PC-3 (cell line): Measurements from ENCODE around the gene CHURC1.

ENCODE experiments used
- EZH2 ChIP-seq: fragments of 300-600 bp; sonication (generic); IDR thresholded peaks from one replicate; pipeline ENCODE4 v1.6.1; 2017; ENCODE audit warnings: antibody characterized with exemption, mild to moderate bottlenecking, low read length; ENCODE audit not compliant: unreplicated experiment
- TF ChIP-seq, protein P1 (sequence below): fragments of 300-600 bp; sonication (generic); conservative IDR thresholded peaks from 2 replicates; pipeline ENCODE4 v1.5.1; 2017; ENCODE audit warnings: antibody characterized with exemption, low read depth, mild to moderate bottlenecking, low read length

DNA sequence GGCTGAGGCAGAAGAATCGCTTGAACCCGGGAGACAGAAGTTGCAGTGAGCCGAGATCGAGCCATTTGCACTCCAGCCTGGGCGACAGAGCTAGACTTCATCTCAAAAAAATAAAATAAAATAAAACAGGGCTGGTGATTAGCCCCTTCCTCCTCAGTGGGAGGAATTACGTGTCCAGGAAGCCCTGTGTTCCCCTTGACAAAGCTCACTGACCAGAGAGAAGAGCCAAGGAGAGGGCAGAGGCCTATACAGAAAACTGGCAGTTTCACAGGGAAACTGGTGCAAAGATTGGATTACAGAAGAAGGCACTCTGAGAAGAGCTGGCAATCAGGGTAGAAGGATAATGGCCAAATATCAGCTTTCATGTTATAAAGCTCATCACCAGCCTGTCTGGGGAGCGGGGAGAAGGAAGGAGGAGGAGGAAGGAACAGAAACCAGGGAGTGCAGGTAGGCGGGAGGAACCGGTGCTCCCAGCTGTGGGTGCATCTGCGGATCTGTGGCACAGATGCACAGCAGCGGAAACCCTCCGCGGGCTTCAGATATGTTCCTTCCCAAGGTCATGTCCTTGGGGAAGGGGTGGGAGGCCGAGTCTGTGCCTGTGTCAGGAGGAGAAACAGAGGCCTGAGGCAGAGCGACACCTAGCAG, 51.2 kb downstream of the CHURC1 start:
- TF ChIP-seq, protein P1, sequence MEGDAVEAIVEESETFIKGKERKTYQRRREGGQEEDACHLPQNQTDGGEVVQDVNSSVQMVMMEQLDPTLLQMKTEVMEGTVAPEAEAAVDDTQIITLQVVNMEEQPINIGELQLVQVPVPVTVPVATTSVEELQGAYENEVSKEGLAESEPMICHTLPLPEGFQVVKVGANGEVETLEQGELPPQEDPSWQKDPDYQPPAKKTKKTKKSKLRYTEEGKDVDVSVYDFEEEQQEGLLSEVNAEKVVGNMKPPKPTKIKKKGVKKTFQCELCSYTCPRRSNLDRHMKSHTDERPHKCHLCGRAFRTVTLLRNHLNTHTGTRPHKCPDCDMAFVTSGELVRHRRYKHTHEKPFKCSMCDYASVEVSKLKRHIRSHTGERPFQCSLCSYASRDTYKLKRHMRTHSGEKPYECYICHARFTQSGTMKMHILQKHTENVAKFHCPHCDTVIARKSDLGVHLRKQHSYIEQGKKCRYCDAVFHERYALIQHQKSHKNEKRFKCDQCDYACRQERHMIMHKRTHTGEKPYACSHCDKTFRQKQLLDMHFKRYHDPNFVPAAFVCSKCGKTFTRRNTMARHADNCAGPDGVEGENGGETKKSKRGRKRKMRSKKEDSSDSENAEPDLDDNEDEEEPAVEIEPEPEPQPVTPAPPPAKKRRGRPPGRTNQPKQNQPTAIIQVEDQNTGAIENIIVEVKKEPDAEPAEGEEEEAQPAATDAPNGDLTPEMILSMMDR, result no peak
- TF ChIP-seq EZH2, result no peak
